A673 (cell line): ENCODE data around the gene ANXA11. TPM values are rescaled to one million over a fixed set of nuclear protein-coding genes. Genes with fewer than 3 reads are reported as not detected.

Experiments used
- BruUV-seq: library from RNA; stranded (reverse); fragments of 400-500 nt; replicated peaks from 2 replicates; lab custom pipeline; 2021; lab: Mats Ljungman, UMichigan
- CTCF ChIA-PET: fragments of 300-600 bp; sonication (Branson Sonifier 250); formaldehyde crosslinking; loops from one replicate; lab custom pipeline; 2022; ENCODE audit warnings: antibody characterized with exemption; lab: Charles Lee
- POLR2A ChIA-PET: fragments of 300-600 bp; sonication (Branson Sonifier 250); formaldehyde crosslinking; loops from one replicate; lab custom pipeline; 2022; ENCODE audit warnings: antibody characterized with exemption; ENCODE audit not compliant: low non-redundant PET; lab: Charles Lee
- DNase-seq: peaks from one replicate; pipeline ENCODE4 v3.0.0-alpha.2; 2015; ENCODE audit warnings: low spot score
- H3K27ac ChIP-seq: fragments of 200-600 bp; sonication (generic); 2 replicates; pipeline ENCODE4 v1.5.1; 2016; ENCODE audit warnings: mixed run types, low read depth, mild to moderate bottlenecking, mixed read lengths, antibody characterized with exemption, low read length; ENCODE audit not compliant: poor library complexity, severe bottlenecking
- H3K27me3 ChIP-seq: fragments of 200-600 bp; sonication (generic); replicated peaks from 2 replicates; pipeline ENCODE4 v1.6.1; 2017; ENCODE audit warnings: mixed run types, low read depth, mild to moderate bottlenecking, mixed read lengths, antibody characterized with exemption, low read length; ENCODE audit not compliant: insufficient read depth, poor library complexity
- H3K36me3 ChIP-seq: fragments of 200-600 bp; sonication (generic); 2 replicates; pipeline ENCODE4 v1.6.1; 2016; ENCODE audit warnings: mixed run types, mild to moderate bottlenecking, mixed read lengths, antibody characterized with exemption, low read length; ENCODE audit not compliant: insufficient read depth, poor library complexity, severe bottlenecking
- H3K4me1 ChIP-seq: fragments of 200-600 bp; sonication (generic); 2 replicates; pipeline ENCODE4 v1.6.1; 2017; ENCODE audit warnings: mixed run types, mild to moderate bottlenecking, mixed read lengths, antibody characterized with exemption, low read length; ENCODE audit not compliant: insufficient read depth, poor library complexity, severe bottlenecking
- H3K4me3 ChIP-seq: fragments of 200-600 bp; sonication (generic); 2 replicates; pipeline ENCODE4 v1.5.1; 2016; ENCODE audit warnings: low read depth, mixed run types, mild to moderate bottlenecking, mixed read lengths, low read length; ENCODE audit not compliant: poor library complexity, severe bottlenecking
- H3K9me3 ChIP-seq: fragments of 200-600 bp; sonication (generic); 2 replicates; pipeline ENCODE4 v1.6.1; 2016; ENCODE audit warnings: mixed run types, low read depth, mild to moderate bottlenecking, mixed read lengths, antibody characterized with exemption, low read length; ENCODE audit not compliant: poor library complexity, severe bottlenecking
- EZH2 ChIP-seq: fragments of 200-600 bp; sonication (generic); IDR thresholded peaks from 2 replicates; pipeline ENCODE4 v1.6.1; 2017; ENCODE audit warnings: borderline replicate concordance, low read depth, mild to moderate bottlenecking, mixed read lengths, antibody characterized with exemption, low read length; ENCODE audit not compliant: poor library complexity, severe bottlenecking
- intact Hi-C: fragments of 100-400 bp; cut with micrococcal nuclease; formaldehyde crosslinking; loops from one replicate; pipeline ENCODE4 v1.10.0; 2022; ENCODE audit not compliant: unreplicated experiment
- total RNA-seq: library from RNA; stranded (reverse); gene quantifications from 2 replicates; pipeline ENCODE4 v1.2.3, GENCODE V29; 2021
- TF ChIP-seq, protein P1 (sequence below): fragments of 300-800, 200-600 bp; sonication (generic); conservative IDR thresholded peaks from 2 replicates; pipeline ENCODE4 v1.5.1; 2017; ENCODE audit warnings: low read depth, mild to moderate bottlenecking, antibody characterized with exemption, low read length, moderate library complexity, mixed read lengths

Gene ANXA11
- total RNA-seq, 1 experiment from 2014 or later, result 119 TPM

DNA sequence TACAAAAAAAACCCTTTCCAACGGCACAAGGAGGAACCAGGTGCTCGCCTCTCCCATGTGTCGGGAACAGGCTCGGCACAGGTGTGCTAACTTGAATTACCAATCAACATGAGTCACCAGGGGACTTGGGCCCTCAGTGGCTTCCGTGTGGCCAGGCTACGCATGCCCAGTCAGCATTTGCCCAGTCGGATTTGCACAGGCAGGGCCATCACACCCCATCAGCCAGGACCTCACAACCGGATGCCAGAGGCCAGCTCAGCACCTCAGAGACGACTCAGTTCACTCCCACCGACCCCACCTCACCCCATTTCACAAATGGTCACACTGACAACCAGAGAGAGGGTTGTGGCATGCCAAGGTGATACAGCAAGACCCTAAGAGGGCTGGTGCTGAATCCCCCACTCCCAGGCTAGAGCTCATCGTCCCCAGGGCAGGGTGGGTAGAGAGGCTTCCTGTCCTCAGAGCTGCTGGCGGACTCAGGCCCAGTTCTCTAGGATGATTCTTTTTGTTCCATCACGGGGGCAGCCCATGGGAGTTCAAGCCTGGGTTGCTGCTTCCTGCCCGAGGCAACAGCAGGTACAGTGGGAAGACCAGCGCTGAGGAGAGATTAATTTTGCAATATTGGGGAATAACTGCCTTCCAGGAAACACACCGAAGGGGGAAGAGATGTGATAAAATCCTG lies 13.6 kb downstream of the ANXA11 start:
- intact Hi-C loops, result no loop called here
- ChIA-PET POLR2A (no interaction called here), CTCF (no interaction called here)
- DNase-seq, result no peak
- Histone ChIP-seq H3K27me3 (no peaks in the 10 kb centered on the region), H3K4me3 (no peak overlapping the region), H3K4me1 (peaks cover 6% of the 10 kb centered on the region), H3K9me3 (peaks cover 9% of the 10 kb centered on the region), H3K27ac (no peak overlapping the region), H3K36me3 (no peaks in the 10 kb centered on the region)
- BruUV-seq, result no TSS peak
- TF ChIP-seq EZH2, result no peak
- TF ChIP-seq, protein P1, sequence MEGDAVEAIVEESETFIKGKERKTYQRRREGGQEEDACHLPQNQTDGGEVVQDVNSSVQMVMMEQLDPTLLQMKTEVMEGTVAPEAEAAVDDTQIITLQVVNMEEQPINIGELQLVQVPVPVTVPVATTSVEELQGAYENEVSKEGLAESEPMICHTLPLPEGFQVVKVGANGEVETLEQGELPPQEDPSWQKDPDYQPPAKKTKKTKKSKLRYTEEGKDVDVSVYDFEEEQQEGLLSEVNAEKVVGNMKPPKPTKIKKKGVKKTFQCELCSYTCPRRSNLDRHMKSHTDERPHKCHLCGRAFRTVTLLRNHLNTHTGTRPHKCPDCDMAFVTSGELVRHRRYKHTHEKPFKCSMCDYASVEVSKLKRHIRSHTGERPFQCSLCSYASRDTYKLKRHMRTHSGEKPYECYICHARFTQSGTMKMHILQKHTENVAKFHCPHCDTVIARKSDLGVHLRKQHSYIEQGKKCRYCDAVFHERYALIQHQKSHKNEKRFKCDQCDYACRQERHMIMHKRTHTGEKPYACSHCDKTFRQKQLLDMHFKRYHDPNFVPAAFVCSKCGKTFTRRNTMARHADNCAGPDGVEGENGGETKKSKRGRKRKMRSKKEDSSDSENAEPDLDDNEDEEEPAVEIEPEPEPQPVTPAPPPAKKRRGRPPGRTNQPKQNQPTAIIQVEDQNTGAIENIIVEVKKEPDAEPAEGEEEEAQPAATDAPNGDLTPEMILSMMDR, result no peak

DNA sequence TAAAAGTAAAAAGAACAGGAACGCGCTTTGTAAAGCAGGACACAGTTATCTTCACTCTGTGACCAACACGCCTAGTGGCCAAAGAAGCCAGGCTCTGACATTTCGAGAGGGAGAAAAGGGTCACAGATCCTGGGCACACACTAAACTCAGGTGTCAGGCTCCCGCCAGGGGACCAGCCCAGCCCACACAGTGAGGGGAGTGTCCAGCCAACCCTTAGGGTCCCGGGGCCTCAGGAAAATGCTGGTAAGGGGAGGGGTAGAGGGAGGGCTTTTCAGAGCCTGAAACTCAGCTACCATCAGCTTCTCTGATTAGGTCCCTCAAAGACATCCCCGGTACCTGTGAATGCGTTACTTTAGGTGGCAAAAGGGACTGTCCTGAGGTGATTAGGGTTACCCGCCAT lies 16.6 kb downstream of the ANXA11 start:
- no peaks in the 10 kb centered on the region for H3K27me3 ChIP-seq
- POLR2A ChIA-PET, result no interaction called here
- H3K4me1 ChIP-seq, result peaks cover 12% of the 10 kb centered on the region
- H3K36me3 ChIP-seq, result no peaks in the 10 kb centered on the region
- H3K27ac ChIP-seq, result no peak overlapping the region
- no TSS peak for BruUV-seq
- TF ChIP-seq EZH2, result no peak
- TF ChIP-seq, protein P1, result no peak
- no peak for DNase-seq
- intact Hi-C loops, result no loop called here
- peaks cover 9% of the 10 kb centered on the region for H3K9me3 ChIP-seq
- no peak overlapping the region for H3K4me3 ChIP-seq
- CTCF ChIA-PET, result no interaction called here

DNA sequence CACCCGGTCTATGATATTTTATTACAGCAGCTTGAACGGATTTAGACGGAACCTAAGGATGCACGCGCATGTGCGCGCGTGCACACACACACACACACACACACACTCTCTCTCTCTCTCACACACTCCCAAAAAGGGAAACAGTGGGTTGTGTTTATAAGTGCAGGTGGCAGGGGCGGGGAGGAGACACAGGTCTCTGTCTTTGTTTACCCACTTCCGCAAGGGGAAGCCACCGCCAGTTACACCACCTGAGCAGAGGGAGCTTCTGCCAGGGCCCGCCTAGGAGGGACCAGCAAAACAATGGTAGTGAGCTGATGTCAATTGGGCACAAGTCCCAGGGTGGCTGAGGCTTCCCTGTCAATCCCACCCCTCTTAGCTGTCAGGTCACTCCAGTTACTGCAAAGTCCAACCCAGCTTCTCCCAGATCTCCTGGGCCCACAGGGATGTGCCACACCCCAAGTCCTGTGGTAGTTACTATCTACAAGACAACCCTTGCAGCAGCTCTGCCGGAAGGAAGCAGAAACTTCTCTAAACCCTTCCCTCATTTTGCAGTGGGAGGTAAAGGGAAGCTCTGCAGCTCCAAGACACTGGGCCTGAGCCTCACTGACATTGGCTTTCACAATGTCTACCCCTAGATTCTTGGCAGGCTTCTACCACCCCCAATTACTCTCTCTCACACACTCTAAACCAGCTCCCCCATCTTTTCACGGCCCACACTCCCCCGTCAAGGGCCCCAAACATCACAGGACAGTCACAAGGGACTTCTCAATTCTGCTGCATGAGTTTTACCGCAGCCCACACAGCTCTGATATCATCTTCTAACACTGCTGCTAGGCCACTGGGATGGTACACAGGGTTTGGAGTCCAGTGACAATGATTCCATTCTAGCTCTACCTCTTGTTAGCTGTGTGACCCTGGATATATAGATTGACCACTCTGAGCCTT lies 17.6 kb downstream of the ANXA11 start:
- CTCF ChIA-PET, result no interaction called here
- no peak for DNase-seq
- H3K27me3 ChIP-seq, result no peaks in the 10 kb centered on the region
- H3K36me3 ChIP-seq, result no peaks in the 10 kb centered on the region
- no peak overlapping the region for H3K27ac ChIP-seq
- H3K4me1 ChIP-seq, result peaks cover 12% of the 10 kb centered on the region
- BruUV-seq, result no TSS peak
- H3K9me3 ChIP-seq, result peaks cover 4% of the 10 kb centered on the region
- H3K4me3 ChIP-seq, result no peak overlapping the region
- TF ChIP-seq, protein P1, result no peak
- TF ChIP-seq EZH2, result no peak
- intact Hi-C loops, result no loop called here
- POLR2A ChIA-PET, result no interaction called here
